ENCODE measurements around the gene WDR33.

The WDR33 gene

DNA sequence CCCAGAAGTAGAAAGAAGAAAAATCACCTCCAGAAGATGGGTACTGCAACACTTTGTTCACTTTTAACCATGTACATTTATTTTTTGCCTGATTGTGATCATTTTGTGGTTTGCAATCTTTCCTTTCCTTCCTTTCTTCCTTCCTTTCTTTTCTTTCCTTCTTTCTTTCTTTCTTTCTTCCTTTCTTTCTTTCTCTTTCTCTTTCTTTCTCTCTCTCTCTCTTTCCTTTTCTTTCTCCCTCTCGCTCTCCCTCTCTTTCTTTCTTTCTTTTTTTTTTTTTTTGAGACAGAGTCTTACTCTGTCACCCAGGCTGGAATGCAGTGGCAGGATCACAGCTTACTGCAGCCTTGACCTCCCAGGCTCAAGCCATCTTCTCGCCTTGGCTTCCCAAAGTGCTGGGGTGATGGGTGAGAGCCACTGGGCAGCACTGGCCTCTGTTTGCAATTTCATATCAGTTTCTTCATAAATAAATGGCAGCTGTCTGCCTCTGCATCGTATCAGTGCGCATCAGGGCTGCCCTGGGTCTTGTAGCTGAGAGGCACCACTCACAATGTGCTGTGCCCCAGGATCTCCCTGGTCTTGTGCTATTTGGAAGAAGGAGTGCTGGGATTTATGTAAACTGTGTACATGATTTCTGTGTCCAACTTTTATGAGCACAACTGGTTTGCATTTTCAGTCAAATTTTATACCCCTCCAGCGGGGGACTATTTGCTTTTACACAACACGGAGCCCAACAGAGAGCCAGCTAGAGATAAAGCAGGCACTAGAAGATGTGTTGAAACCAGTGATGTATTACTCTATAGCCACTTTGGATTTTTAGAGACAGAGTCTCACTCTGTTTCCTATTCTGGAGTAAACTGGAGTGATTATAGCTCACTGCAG lies 128.8 kb downstream of the WDR33 start:
- H3K79me2 ChIP-seq (ENCODE audit: insufficient read depth, low read depth), result no peaks in the 10 kb centered on the region
- H3K4me3 ChIP-seq (IDR thresholded peaks at IDR 0.05; ENCODE audit: insufficient read depth, low read depth, low read length), result no peak overlapping the region
- H4K20me1 ChIP-seq (ENCODE audit: insufficient read depth), result no peaks in the 10 kb centered on the region
- no peak overlapping the region for H2AFZ ChIP-seq (ENCODE audit: low read depth)
- H3K4me1 ChIP-seq (ENCODE audit: low read depth, poor library complexity, severe bottlenecking), result no peaks in the 10 kb centered on the region
- no peaks in the 10 kb centered on the region for H3K36me3 ChIP-seq (ENCODE audit: insufficient read depth)
- no peaks in the 10 kb centered on the region for H3K27me3 ChIP-seq (ENCODE audit: insufficient read depth, low read depth)
- no peak overlapping the region for H3K27ac ChIP-seq
- TF ChIP-seq, protein P1, sequence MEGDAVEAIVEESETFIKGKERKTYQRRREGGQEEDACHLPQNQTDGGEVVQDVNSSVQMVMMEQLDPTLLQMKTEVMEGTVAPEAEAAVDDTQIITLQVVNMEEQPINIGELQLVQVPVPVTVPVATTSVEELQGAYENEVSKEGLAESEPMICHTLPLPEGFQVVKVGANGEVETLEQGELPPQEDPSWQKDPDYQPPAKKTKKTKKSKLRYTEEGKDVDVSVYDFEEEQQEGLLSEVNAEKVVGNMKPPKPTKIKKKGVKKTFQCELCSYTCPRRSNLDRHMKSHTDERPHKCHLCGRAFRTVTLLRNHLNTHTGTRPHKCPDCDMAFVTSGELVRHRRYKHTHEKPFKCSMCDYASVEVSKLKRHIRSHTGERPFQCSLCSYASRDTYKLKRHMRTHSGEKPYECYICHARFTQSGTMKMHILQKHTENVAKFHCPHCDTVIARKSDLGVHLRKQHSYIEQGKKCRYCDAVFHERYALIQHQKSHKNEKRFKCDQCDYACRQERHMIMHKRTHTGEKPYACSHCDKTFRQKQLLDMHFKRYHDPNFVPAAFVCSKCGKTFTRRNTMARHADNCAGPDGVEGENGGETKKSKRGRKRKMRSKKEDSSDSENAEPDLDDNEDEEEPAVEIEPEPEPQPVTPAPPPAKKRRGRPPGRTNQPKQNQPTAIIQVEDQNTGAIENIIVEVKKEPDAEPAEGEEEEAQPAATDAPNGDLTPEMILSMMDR (conservative IDR thresholded peaks at IDR 0.05; ENCODE audit: low read depth, low read length), result no peak
- H3K9ac ChIP-seq, result no peak overlapping the region
- H3K4me2 ChIP-seq, result no peak overlapping the region

DNA sequence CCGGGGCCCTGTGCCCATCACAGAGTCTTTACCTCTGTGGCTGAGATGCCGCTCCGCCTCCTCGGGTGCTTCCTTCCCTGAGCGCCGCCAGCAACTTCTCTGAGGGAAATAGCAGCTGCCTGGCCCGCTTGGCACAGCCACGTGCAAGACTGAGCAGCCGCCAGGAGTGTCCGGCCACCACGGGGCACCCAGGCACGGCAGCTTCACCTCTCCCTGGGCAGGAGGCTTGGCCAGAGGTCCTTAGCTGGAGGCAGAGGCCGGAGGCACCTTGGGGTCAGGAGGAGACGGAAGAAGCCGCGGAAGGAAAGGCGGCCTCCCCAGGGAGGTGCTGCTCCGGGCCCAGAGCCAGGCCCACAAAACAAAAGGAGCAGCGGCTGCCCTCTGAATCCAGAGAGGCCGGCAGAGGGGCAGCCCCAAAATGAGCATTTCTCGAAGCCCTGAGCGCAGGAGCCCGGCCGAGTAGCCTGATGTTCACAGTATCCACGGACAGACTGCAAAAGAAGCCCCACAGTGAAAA lies 129.6 kb downstream of the WDR33 start:
- Histone ChIP-seq H3K79me2 (ENCODE audit: insufficient read depth, low read depth) (no peaks in the 10 kb centered on the region), H3K4me1 (ENCODE audit: low read depth, poor library complexity, severe bottlenecking) (no peaks in the 10 kb centered on the region), H3K27me3 (ENCODE audit: insufficient read depth, low read depth) (no peaks in the 10 kb centered on the region), H3K27ac (no peak overlapping the region), H3K9ac (no peak overlapping the region), H2AFZ (ENCODE audit: low read depth) (no peak overlapping the region), H3K36me3 (ENCODE audit: insufficient read depth) (no peaks in the 10 kb centered on the region), H3K4me3 (IDR thresholded peaks at IDR 0.05; ENCODE audit: insufficient read depth, low read depth, low read length) (no peak overlapping the region), H4K20me1 (ENCODE audit: insufficient read depth) (no peaks in the 10 kb centered on the region), H3K4me2 (no peak overlapping the region)
- TF ChIP-seq, protein P1 (conservative IDR thresholded peaks at IDR 0.05; ENCODE audit: low read depth, low read length), result no peak

DNA sequence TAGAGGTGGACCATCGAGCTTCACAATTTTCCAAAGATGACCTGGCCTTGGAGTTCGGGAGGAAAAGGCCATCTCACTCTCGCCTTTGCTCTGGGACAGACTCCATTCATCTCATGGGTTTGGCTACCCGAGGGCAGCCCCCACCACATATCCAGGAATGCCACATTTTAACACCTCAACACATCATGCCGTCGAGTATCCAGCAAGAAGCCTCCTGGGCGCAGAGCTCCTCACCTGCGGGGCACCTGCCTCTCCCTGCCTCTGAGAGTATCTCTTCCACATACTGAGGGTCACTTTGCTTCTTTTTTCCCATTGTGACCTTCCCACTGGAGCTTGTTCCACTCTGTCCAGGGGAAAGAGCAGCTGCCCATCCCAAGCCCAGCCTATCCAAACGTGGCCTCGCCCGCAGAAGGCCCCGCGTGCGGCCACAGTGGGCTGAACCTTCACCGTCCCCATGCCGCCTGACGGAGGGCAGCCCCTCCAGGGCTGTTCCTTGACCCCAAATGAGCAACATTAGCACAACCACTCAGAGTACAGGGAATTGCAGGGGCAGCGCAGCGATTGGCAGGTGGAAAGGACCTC lies 130.2 kb downstream of the WDR33 start:
- Histone ChIP-seq H3K36me3 (ENCODE audit: insufficient read depth) (no peaks in the 10 kb centered on the region), H3K79me2 (ENCODE audit: insufficient read depth, low read depth) (no peaks in the 10 kb centered on the region)

DNA sequence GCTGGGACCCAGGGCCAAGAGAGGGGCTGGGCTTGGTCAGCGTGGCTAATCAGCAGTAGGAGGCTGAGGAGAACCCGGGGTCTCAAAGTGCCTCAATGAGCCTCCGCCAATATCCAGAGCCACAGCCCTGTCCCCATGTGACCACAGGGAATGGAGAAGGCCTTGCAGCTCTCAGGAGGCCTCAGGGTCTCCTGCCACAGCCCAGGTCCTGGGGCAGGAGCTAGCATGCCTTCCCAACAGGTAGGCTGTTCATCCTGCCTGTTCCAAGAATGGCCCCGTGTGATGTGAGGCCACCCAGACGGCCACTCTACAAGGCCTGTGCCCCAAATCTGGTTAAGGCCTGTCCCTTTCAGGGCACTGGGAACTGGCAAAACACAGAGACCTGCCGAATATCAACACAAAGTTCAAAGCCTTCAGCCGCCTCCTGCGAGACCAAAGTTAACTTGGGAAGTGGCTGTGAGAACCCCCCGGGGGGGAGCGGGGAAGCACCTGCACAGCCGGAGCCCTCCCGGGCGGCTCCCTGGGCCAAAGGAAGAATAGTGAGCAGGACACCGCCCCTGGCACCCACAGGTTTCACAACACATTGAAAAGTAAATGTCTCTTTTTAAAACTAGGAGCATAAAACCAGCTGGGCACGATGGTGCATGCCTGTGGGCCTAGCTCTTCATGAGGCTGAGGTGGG lies 131.2 kb downstream of the WDR33 start:
- Histone ChIP-seq H2AFZ (ENCODE audit: low read depth) (no peak overlapping the region), H3K79me2 (ENCODE audit: insufficient read depth, low read depth) (no peaks in the 10 kb centered on the region), H3K9ac (no peak overlapping the region), H3K4me2 (no peak overlapping the region), H3K36me3 (ENCODE audit: insufficient read depth) (no peaks in the 10 kb centered on the region), H4K20me1 (ENCODE audit: insufficient read depth) (no peaks in the 10 kb centered on the region), H3K27ac (no peak overlapping the region), H3K27me3 (ENCODE audit: insufficient read depth, low read depth) (no peaks in the 10 kb centered on the region), H3K4me3 (IDR thresholded peaks at IDR 0.05; ENCODE audit: insufficient read depth, low read depth, low read length) (no peak overlapping the region), H3K4me1 (ENCODE audit: low read depth, poor library complexity, severe bottlenecking) (no peaks in the 10 kb centered on the region)
- TF ChIP-seq, protein P1 (conservative IDR thresholded peaks at IDR 0.05; ENCODE audit: low read depth, low read length), result no peak

More for the DNA sequence above, 130.2 kb downstream of the WDR33 start:
- H3K9ac ChIP-seq, result no peak overlapping the region
- no peak overlapping the region for H3K4me2 ChIP-seq
- no peaks in the 10 kb centered on the region for H3K27me3 ChIP-seq (ENCODE audit: insufficient read depth, low read depth)
- TF ChIP-seq, protein P1 (conservative IDR thresholded peaks at IDR 0.05; ENCODE audit: low read depth, low read length), result no peak
- no peak overlapping the region for H2AFZ ChIP-seq (ENCODE audit: low read depth)
- no peak overlapping the region for H3K4me3 ChIP-seq (IDR thresholded peaks at IDR 0.05; ENCODE audit: insufficient read depth, low read depth, low read length)
- H3K4me1 ChIP-seq (ENCODE audit: low read depth, poor library complexity, severe bottlenecking), result no peaks in the 10 kb centered on the region
- no peak overlapping the region for H3K27ac ChIP-seq
- H4K20me1 ChIP-seq (ENCODE audit: insufficient read depth), result no peaks in the 10 kb centered on the region
